Activated T-helper 17 cell treated with anti-CD3 and anti-CD28 coated beads, Interleukin-2, amount 50 U/mL, for 72 hours (primary cell): ENCODE results near the gene SYK. TPM values are rescaled to one million over a fixed set of nuclear protein-coding genes. Genes with fewer than 3 reads are reported as not detected.
"Not testable (repeated sequence)": the region's sequence is repeated elsewhere in the genome, so short reads cannot be mapped to it uniquely, and the experiment has no call there.

ENCODE experiments used
- ATAC-seq: fragments of 150-1000 bp; cut with Tn5 transposase; replicated peaks from 2 replicates; pipeline ENCODE4 v1.10.0; 2021; ENCODE audit warnings: mild to moderate bottlenecking, moderate library complexity
- H3K27ac Mint-ChIP-seq: one replicate; pipeline ENCODE4 v1.8.0; 2022; ENCODE audit warnings: mixed read lengths
- H3K27me3 Mint-ChIP-seq: one replicate; pipeline ENCODE4 v1.8.0; 2022; ENCODE audit warnings: mixed read lengths
- H3K36me3 Mint-ChIP-seq: one replicate; pipeline ENCODE4 v1.8.0; 2022; ENCODE audit warnings: low read depth, mild to moderate bottlenecking, mixed read lengths
- H3K4me1 Mint-ChIP-seq: one replicate; pipeline ENCODE4 v1.8.0; 2022; ENCODE audit warnings: mixed read lengths
- H3K4me3 Mint-ChIP-seq: one replicate; pipeline ENCODE4 v1.8.0; 2022; ENCODE audit warnings: mild to moderate bottlenecking, mixed read lengths
- H3K9me3 Mint-ChIP-seq: one replicate; pipeline ENCODE4 v1.8.0; 2022; ENCODE audit warnings: mixed read lengths
- total RNA-seq, 2 donors: library from RNA; stranded (reverse); gene quantifications; one replicate each; pipeline ENCODE4 v1.2.3, GENCODE V29; 2022

The SYK gene
- total RNA-seq, 2 donors from 2014 or later: 0.16 to 0.37 TPM

GRCh38 chr9:90808398-90808797 is 6.8 kb downstream of the SYK start:
- H3K9me3 Mint-ChIP-seq: no peaks in the 10 kb centered on the region
- H3K27ac Mint-ChIP-seq: no peak overlapping the region
- no peaks in the 10 kb centered on the region for H3K36me3 Mint-ChIP-seq
- no peak overlapping the region for H3K4me3 Mint-ChIP-seq
- peaks cover 51% of the 10 kb centered on the region for H3K27me3 Mint-ChIP-seq
- ATAC-seq: no peak
- no peaks in the 10 kb centered on the region for H3K4me1 Mint-ChIP-seq

- no peak for ATAC-seq
- Mint-ChIP-seq H3K4me3 (no peak overlapping the region), H3K4me1 (no peaks in the 10 kb centered on the region), H3K27me3 (peaks cover 48% of the 10 kb centered on the region), H3K36me3 (no peaks in the 10 kb centered on the region), H3K27ac (no peak overlapping the region), H3K9me3 (no peaks in the 10 kb centered on the region)
These were observed 7.5 kb downstream of the SYK start for GRCh38 chr9:90808890-90809685.

- Mint-ChIP-seq H3K4me1 (no peaks in the 10 kb centered on the region), H3K27ac (no peak overlapping the region), H3K36me3 (no peaks in the 10 kb centered on the region), H3K27me3 (peaks cover 35% of the 10 kb centered on the region), H3K9me3 (no peaks in the 10 kb centered on the region), H3K4me3 (no peak overlapping the region)
- ATAC-seq: no peak
These were observed 9.1 kb downstream of the SYK start for GRCh38 chr9:90810691-90811090.

GRCh38 chr9:90813046-90813445 is 11.4 kb downstream of the SYK start:
- Mint-ChIP-seq H3K36me3 (no peaks in the 10 kb centered on the region), H3K27me3 (peaks cover 30% of the 10 kb centered on the region), H3K4me1 (no peaks in the 10 kb centered on the region), H3K27ac (no peak overlapping the region), H3K9me3 (peaks cover 9% of the 10 kb centered on the region), H3K4me3 (no peak overlapping the region)
- no peak for ATAC-seq

GRCh38 chr9:90813523-90813922 is 11.9 kb downstream of the SYK start:
- Mint-ChIP-seq H3K4me1 (no peaks in the 10 kb centered on the region), H3K4me3 (no peak overlapping the region), H3K27ac (no peak overlapping the region), H3K36me3 (no peaks in the 10 kb centered on the region), H3K9me3 (peaks cover 9% of the 10 kb centered on the region), H3K27me3 (peaks cover 25% of the 10 kb centered on the region)
- no peak for ATAC-seq

- no peak for ATAC-seq
- H3K27me3 Mint-ChIP-seq: peaks cover 21% of the 10 kb centered on the region
- no peak overlapping the region for H3K27ac Mint-ChIP-seq
- H3K4me3 Mint-ChIP-seq: no peak overlapping the region
- no peaks in the 10 kb centered on the region for H3K4me1 Mint-ChIP-seq
- peaks cover 9% of the 10 kb centered on the region for H3K9me3 Mint-ChIP-seq
- H3K36me3 Mint-ChIP-seq: no peaks in the 10 kb centered on the region
These were observed 12.7 kb downstream of the SYK start for GRCh38 chr9:90814355-90814754.

- H3K4me3 Mint-ChIP-seq: peak overlapping the region; percentile 17
- peak; percentile 16 for ATAC-seq
- peaks cover 9% of the 10 kb centered on the region for H3K9me3 Mint-ChIP-seq
- H3K36me3 Mint-ChIP-seq: no peaks in the 10 kb centered on the region
- H3K27me3 Mint-ChIP-seq: peaks cover 14% of the 10 kb centered on the region
- no peaks in the 10 kb centered on the region for H3K4me1 Mint-ChIP-seq
- peak overlapping the region; percentile 68 for H3K27ac Mint-ChIP-seq
These were observed 13.7 kb downstream of the SYK start for GRCh38 chr9:90815183-90815943.

GRCh38 chr9:90815944-90816357 is 14.3 kb downstream of the SYK start:
- Mint-ChIP-seq H3K9me3 (peaks cover 9% of the 10 kb centered on the region), H3K27ac (peak overlapping the region; percentile 68), H3K36me3 (no peaks in the 10 kb centered on the region), H3K4me1 (no peaks in the 10 kb centered on the region), H3K4me3 (peak overlapping the region; percentile 17), H3K27me3 (peaks cover 10% of the 10 kb centered on the region)
- no peak for ATAC-seq

- no peak for ATAC-seq
- Mint-ChIP-seq H3K27ac (no peak overlapping the region), H3K9me3 (peaks cover 9% of the 10 kb centered on the region), H3K4me3 (no peak overlapping the region), H3K36me3 (no peaks in the 10 kb centered on the region), H3K4me1 (no peaks in the 10 kb centered on the region), H3K27me3 (peaks cover 17% of the 10 kb centered on the region)
These were observed 15.1 kb downstream of the SYK start for GRCh38 chr9:90816690-90817089.

GRCh38 chr9:90818279-90818678 is 16.7 kb downstream of the SYK start:
- ATAC-seq: no peak
- Mint-ChIP-seq H3K27me3 (peaks cover 24% of the 10 kb centered on the region), H3K9me3 (peaks cover 9% of the 10 kb centered on the region), H3K4me3 (no peak overlapping the region), H3K36me3 (no peaks in the 10 kb centered on the region), H3K4me1 (no peaks in the 10 kb centered on the region), H3K27ac (no peak overlapping the region)

GRCh38 chr9:90820406-90820805 is 18.8 kb downstream of the SYK start:
- not testable (repeated sequence) for H3K4me1 Mint-ChIP-seq, H3K27ac Mint-ChIP-seq, H3K36me3 Mint-ChIP-seq, H3K9me3 Mint-ChIP-seq, H3K4me3 Mint-ChIP-seq, ATAC-seq
- H3K27me3 Mint-ChIP-seq: peaks cover 28% of the 10 kb centered on the region

GRCh38 chr9:90821236-90821635 is 19.6 kb downstream of the SYK start:
- not testable (repeated sequence) for ATAC-seq

GRCh38 chr9:90821697-90822096 is 20.1 kb downstream of the SYK start:
- H3K4me1 Mint-ChIP-seq: no peaks in the 10 kb centered on the region
- H3K27ac Mint-ChIP-seq: no peak overlapping the region
- no peaks in the 10 kb centered on the region for H3K36me3 Mint-ChIP-seq
- peaks cover 27% of the 10 kb centered on the region for H3K27me3 Mint-ChIP-seq
- H3K4me3 Mint-ChIP-seq: no peak overlapping the region
- ATAC-seq: no peak
- H3K9me3 Mint-ChIP-seq: peaks cover 4% of the 10 kb centered on the region

More at GRCh38 chr9:90821236-90821635, 19.6 kb downstream of the SYK start:
- H3K27ac Mint-ChIP-seq, H3K4me1 Mint-ChIP-seq, H3K4me3 Mint-ChIP-seq, H3K9me3 Mint-ChIP-seq, H3K36me3 Mint-ChIP-seq: not testable (repeated sequence)
- H3K27me3 Mint-ChIP-seq: peaks cover 31% of the 10 kb centered on the region

- H3K4me1 Mint-ChIP-seq: no peaks in the 10 kb centered on the region
- no peak overlapping the region for H3K27ac Mint-ChIP-seq
- H3K27me3 Mint-ChIP-seq: peaks cover 28% of the 10 kb centered on the region
- no peak for ATAC-seq
- H3K36me3 Mint-ChIP-seq: no peaks in the 10 kb centered on the region
- no peaks in the 10 kb centered on the region for H3K9me3 Mint-ChIP-seq
- no peak overlapping the region for H3K4me3 Mint-ChIP-seq
These were observed 21.2 kb downstream of the SYK start for GRCh38 chr9:90822866-90823265.

- no peak overlapping the region for H3K4me3 Mint-ChIP-seq
- H3K9me3 Mint-ChIP-seq: no peaks in the 10 kb centered on the region
- no peaks in the 10 kb centered on the region for H3K36me3 Mint-ChIP-seq
- peaks cover 35% of the 10 kb centered on the region for H3K27me3 Mint-ChIP-seq
- ATAC-seq: no peak
- no peaks in the 10 kb centered on the region for H3K4me1 Mint-ChIP-seq
- H3K27ac Mint-ChIP-seq: no peak overlapping the region
These were observed 24.0 kb downstream of the SYK start for GRCh38 chr9:90825586-90825985.
